Measurements from ENCODE around the gene BRMS1L. TPM values are rescaled to one million over a fixed set of nuclear protein-coding genes. Genes with fewer than 3 reads are reported as not detected.

BRMS1L gene
- total RNA-seq, 1 experiment from 2014 or later: 4.0 TPM

GRCh38 chr14:35895256-35895655, 69.1 kb downstream of the BRMS1L start:
- in situ Hi-C loops (cut with HindIII; ENCODE audit: low pct_unique_long_range_greater_than_20kb, low sequenced_read_pairs): no loop called here
- DNase-seq (ENCODE audit: low read depth, low spot score): no peak

DNA sequence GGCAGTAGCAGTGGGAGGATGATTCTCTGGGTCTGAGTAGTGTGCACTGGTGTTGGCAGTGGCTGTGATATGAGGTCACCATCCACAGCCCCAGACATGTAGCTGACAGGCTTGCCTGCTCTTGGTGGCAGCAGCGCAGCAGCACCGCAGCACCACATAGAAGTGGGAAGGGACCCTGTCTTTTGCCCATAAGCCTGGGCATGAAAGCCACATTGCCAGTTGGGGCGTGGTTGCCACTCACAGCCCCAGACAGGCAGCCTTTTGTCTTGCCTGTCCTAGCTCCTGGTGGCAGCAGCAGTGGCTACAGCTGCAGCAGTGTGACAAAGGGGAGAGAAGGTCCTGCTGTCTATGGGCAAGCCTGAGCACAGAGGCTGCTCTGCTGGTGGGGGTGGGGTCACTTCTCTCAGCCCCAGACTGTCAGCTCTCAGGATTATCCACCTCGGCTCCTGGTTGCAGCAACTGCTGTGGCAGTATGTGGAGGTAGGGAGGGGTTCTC, 71.5 kb downstream of the BRMS1L start:
- in situ Hi-C loops (cut with HindIII; ENCODE audit: low pct_unique_long_range_greater_than_20kb, low sequenced_read_pairs): no loop called here
- no peak for DNase-seq (ENCODE audit: low read depth, low spot score)

GRCh38 chr14:35898217-35898775, 72.2 kb downstream of the BRMS1L start:
- in situ Hi-C loops (cut with HindIII; ENCODE audit: low pct_unique_long_range_greater_than_20kb, low sequenced_read_pairs): no loop called here
- no peak for DNase-seq (ENCODE audit: low read depth, low spot score)

DNA sequence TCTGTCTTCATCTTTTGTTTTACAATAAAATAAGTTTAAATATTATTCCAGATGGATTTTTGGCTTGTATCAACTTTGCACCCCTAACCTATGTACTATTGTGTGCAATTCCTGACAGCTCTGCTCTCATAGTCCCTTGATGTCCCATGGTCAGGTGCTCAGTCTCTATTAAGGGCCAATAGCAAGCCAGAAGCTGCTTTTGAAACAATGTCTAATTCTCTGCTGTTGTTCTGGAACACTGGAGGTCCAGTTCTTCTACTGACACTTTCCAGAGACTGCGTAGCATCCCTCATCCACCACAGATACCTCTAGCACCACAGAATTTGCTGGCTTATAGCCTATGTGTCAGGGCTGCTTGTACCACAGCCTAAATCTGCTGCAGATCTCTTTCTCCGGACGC, 74.6 kb downstream of the BRMS1L start:
- in situ Hi-C loops (cut with HindIII; ENCODE audit: low pct_unique_long_range_greater_than_20kb, low sequenced_read_pairs): no loop called here
- no peak for DNase-seq (ENCODE audit: low read depth, low spot score)

- in situ Hi-C loops (cut with HindIII; ENCODE audit: low pct_unique_long_range_greater_than_20kb, low sequenced_read_pairs): no loop called here
- no peak for DNase-seq (ENCODE audit: low read depth, low spot score)
Observed at GRCh38 chr14:35909665-35910064, 83.5 kb downstream of the BRMS1L start.

DNA sequence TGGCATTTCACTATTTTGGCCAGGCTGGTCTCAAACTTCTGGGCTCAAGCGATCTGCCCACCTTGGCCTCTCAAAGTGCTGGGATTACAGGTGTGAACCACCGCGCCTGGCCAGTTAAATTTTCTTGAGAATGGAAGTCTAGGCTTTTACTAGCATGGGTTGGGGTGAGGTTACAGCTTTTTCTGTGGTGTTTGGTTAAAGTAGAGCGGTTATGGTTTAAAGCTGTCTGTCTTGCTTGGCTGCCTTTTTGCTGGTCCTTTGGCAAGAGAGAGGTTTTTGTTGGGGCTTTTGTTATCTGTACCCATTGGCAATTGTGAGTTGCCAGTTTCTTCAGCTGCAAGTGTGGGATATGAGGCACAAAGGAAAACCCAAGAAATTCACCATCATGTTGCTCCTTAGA, 84.1 kb downstream of the BRMS1L start:
- in situ Hi-C loops (cut with HindIII; ENCODE audit: low pct_unique_long_range_greater_than_20kb, low sequenced_read_pairs): no loop called here
- no peak for DNase-seq (ENCODE audit: low read depth, low spot score)

DNA sequence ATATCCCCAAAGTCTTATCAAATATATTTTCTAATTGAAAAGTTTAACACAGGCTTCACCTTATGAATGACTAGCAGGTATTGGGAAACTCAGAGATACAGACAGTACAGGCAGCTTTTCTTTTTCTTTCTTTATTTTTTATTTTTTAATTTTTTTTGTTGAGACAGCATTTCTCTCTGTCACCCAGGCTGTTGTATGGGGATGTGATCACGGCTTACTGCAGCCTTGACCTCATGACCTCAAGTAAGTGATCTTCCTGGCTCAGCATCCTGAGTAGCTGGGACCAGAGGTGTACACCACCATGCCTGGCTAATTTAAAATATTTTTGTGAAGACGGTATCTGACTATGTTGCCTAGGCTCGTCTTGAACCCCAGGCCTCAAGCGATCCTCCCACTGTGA, 85.0 kb downstream of the BRMS1L start:
- no peak for DNase-seq (ENCODE audit: low read depth, low spot score)
- in situ Hi-C loops (cut with HindIII; ENCODE audit: low pct_unique_long_range_greater_than_20kb, low sequenced_read_pairs): no loop called here

GRCh38 chr14:35915185-35915584, 89.0 kb downstream of the BRMS1L start:
- no peak for DNase-seq (ENCODE audit: low read depth, low spot score)
- in situ Hi-C loops (cut with HindIII; ENCODE audit: low pct_unique_long_range_greater_than_20kb, low sequenced_read_pairs): no loop called here

DNA sequence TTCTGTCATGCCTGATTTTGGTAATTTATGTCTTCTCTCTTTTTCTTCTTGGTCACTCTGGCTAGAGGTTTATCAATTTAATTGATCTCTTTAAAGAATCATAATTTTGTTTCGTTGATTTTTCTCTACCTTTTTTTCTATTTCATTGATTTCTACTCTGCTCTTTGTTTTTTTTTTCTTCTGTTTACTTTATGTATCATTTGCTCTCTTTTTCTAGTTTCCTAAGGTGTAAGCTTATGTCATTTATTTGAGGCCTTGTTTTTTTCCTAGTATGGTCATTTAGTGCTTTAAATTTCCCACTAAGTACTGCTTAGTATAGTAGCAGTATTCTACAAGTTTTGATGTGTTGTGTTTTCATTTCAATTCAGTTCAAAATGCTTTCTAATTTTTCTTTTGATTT, 89.6 kb downstream of the BRMS1L start:
- in situ Hi-C loops (cut with HindIII; ENCODE audit: low pct_unique_long_range_greater_than_20kb, low sequenced_read_pairs): no loop called here
- no peak for DNase-seq (ENCODE audit: low read depth, low spot score)

Other genes with a start within 250 kb of the BRMS1L start
- 17.0 and 18.7 TPM in 2 replicates for gene RALGAPA1, start 17.0 kb upstream of the BRMS1L start, total RNA-seq (2014; rRNA removed; shearing (Covaris generic))

Measured in SK-MEL-5 (cell line).